GM12874 (cell line): Measurements from ENCODE around the gene SYT7.

Experiments used
- CTCF ChIP-seq: IDR thresholded peaks from 2 replicates; pipeline ENCODE4 v1.5.1; 2011; ENCODE audit warnings: low read depth, mild to moderate bottlenecking, control low read depth, low read length, moderate library complexity; ENCODE audit not compliant: insufficient read depth

SYT7 gene

GRCh38 chr11:61494381-61494961, 86.4 kb downstream of the SYT7 start:
- no peak for TF ChIP-seq CTCF

GRCh38 chr11:61491736-61492395, 89.0 kb downstream of the SYT7 start:
- no peak for TF ChIP-seq CTCF

GRCh38 chr11:61489833-61490721, 90.8 kb downstream of the SYT7 start:
- TF ChIP-seq CTCF, result no peak

- TF ChIP-seq CTCF, result no peak
Observed at GRCh38 chr11:61488651-61489291, 92.1 kb downstream of the SYT7 start.

- TF ChIP-seq CTCF, result no peak
Observed at GRCh38 chr11:61487342-61488025, 93.4 kb downstream of the SYT7 start.

- no peak for TF ChIP-seq CTCF
Observed at GRCh38 chr11:61486779-61487178, 94.1 kb downstream of the SYT7 start.
